Keratinocyte (primary cell): ENCODE measurements around the gene COL3A1.

Source experiments
- EZH2 ChIP-seq: IDR thresholded peaks from one replicate; pipeline ENCODE4 v1.6.1; 2012; ENCODE audit warnings: inconsistent platforms, mild to moderate bottlenecking, low read length, moderate library complexity
- TF ChIP-seq, protein P1 (sequence below), 3 experiments: IDR thresholded peaks in 1 of 3; conservative IDR thresholded peaks in 1 of 3; optimal IDR thresholded peaks in 1 of 3; 2 replicates in 2 of 3; 3 replicates in 1 of 3; pipeline versions ENCODE3 to v1.5.1; 2011; ENCODE audit warnings: low read length in 3 of 3, mild to moderate bottlenecking in 3 of 3, moderate library complexity in 2 of 3, control low read depth in 1 of 3, inconsistent platforms in 1 of 3; ENCODE audit not compliant: insufficient read depth in 2 of 3; ENCODE audit errors: extremely low read depth in 1 of 3

DNA sequence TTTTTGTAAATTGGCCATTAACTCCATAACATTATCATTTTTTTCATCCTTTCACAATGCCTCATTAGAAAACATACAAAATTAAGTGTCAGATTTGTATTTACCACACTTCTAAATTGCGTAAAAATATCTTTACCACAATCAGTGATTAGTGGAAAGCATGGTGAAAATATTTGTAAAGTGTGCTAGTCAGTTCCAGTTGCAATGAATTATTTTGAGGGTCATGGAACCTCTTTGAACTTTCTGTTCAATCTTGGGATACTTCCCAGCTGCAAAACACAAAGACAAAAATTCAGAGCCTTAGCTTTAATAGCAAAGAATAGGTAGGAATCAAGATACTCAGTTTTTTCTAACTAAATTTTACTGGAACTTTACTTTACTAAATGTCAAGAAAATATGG is 4.0 kb upstream of the COL3A1 start:
- TF ChIP-seq, protein P1, sequence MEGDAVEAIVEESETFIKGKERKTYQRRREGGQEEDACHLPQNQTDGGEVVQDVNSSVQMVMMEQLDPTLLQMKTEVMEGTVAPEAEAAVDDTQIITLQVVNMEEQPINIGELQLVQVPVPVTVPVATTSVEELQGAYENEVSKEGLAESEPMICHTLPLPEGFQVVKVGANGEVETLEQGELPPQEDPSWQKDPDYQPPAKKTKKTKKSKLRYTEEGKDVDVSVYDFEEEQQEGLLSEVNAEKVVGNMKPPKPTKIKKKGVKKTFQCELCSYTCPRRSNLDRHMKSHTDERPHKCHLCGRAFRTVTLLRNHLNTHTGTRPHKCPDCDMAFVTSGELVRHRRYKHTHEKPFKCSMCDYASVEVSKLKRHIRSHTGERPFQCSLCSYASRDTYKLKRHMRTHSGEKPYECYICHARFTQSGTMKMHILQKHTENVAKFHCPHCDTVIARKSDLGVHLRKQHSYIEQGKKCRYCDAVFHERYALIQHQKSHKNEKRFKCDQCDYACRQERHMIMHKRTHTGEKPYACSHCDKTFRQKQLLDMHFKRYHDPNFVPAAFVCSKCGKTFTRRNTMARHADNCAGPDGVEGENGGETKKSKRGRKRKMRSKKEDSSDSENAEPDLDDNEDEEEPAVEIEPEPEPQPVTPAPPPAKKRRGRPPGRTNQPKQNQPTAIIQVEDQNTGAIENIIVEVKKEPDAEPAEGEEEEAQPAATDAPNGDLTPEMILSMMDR (optimal IDR thresholded peaks at IDR 0.05 in 1 of 3, IDR thresholded peaks at IDR 0.05 in 1 of 3, conservative IDR thresholded peaks at IDR 0.05 in 1 of 3; ENCODE audit: extremely low read depth in 1 of 3, insufficient read depth in 2 of 3, low read length in 3 of 3): no peak
- no peak for TF ChIP-seq EZH2
